CD4-positive, alpha-beta T cell (primary cell): ENCODE data around the gene ANKRD29. TPM values are rescaled to one million over a fixed set of nuclear protein-coding genes. Genes with fewer than 3 reads are reported as not detected.

Source experiments
- ATAC-seq: fragments of 200-7000 bp; cut with Tn5 transposase; one replicate; pipeline ENCODE4 v1.10.0; 2022; ENCODE audit warnings: mild to moderate bottlenecking; ENCODE audit not compliant: poor library complexity
- CTCF ChIA-PET: fragments of 350-600 bp; sonication (Branson Sonifier 250); formaldehyde crosslinking; loops from one replicate; lab custom pipeline; 2021; ENCODE audit warnings: antibody characterized with exemption, inconsistent platforms; lab: Charles Lee
- POLR2A ChIA-PET: fragments of 350-600 bp; sonication (Branson Sonifier 250); formaldehyde crosslinking; loops from one replicate; lab custom pipeline; 2021; ENCODE audit warnings: antibody characterized with exemption, inconsistent platforms; lab: Charles Lee
- DNase-seq, 14 experiments: peaks; one replicate each; pipeline ENCODE4 v3.0.0-alpha.2; 2013 to 2020; ENCODE audit warnings: mixed read lengths in 2 of 14
- H3K27ac ChIP-seq, 2 donors: one replicate each; pipeline versions ENCODE4 v1.5.1 to v1.7.0; 2013; ENCODE audit warnings: low read length in 2 of 2, low read depth in 1 of 2, mild to moderate bottlenecking in 1 of 2
- H3K27me3 ChIP-seq, 2 experiments: 1 replicate in 1 of 2; 2 replicates in 1 of 2; pipeline versions ENCODE4 v1.6.1 to v1.7.0; 2013; ENCODE audit warnings: low read length in 2 of 2, control low read depth in 1 of 2, mild to moderate bottlenecking in 1 of 2, moderate library complexity in 1 of 2; ENCODE audit not compliant: insufficient read depth in 2 of 2, control insufficient read depth in 1 of 2
- H3K36me3 ChIP-seq: one replicate; pipeline ENCODE4 v1.6.1; 2013; ENCODE audit warnings: low read length, control low read depth; ENCODE audit not compliant: insufficient read depth
- H3K4me1 ChIP-seq: one replicate; pipeline ENCODE4 v1.6.1; 2013; ENCODE audit warnings: low read length, control low read depth; ENCODE audit not compliant: insufficient read depth
- H3K4me3 ChIP-seq: one replicate; pipeline ENCODE4 v1.5.1; 2013; ENCODE audit warnings: mild to moderate bottlenecking, low read length, moderate library complexity
- H3K9me3 ChIP-seq, 2 experiments: 1 replicate in 1 of 2; 2 replicates in 1 of 2; pipeline versions ENCODE4 v1.6.1 to v1.7.0; 2013; ENCODE audit warnings: low read length in 2 of 2, mild to moderate bottlenecking in 2 of 2, control low read depth in 1 of 2, moderate library complexity in 1 of 2; ENCODE audit not compliant: control insufficient read depth in 1 of 2, insufficient read depth in 1 of 2
- H3K27ac Mint-ChIP-seq: one replicate; pipeline ENCODE4 v1.8.0; 2020; ENCODE audit warnings: mixed read lengths
- H3K27me3 Mint-ChIP-seq: one replicate; pipeline ENCODE4 v1.8.0; 2021; ENCODE audit warnings: mixed read lengths
- H3K36me3 Mint-ChIP-seq: one replicate; pipeline ENCODE4 v1.8.0; 2021; ENCODE audit warnings: low read depth, mixed read lengths
- H3K4me1 Mint-ChIP-seq: one replicate; pipeline ENCODE4 v1.8.0; 2021; ENCODE audit warnings: low read depth, mixed read lengths
- H3K4me3 Mint-ChIP-seq: one replicate; pipeline ENCODE4 v1.8.0; 2020; ENCODE audit warnings: mild to moderate bottlenecking, mixed read lengths
- H3K9me3 Mint-ChIP-seq: one replicate; pipeline ENCODE4 v1.8.0; 2020; ENCODE audit warnings: mixed read lengths
- CTCF ChIP-seq: fragments of 200-600 bp; IDR thresholded peaks from one replicate; pipeline ENCODE4 v1.8.0; 2022; ENCODE audit warnings: antibody characterized with exemption, mild to moderate bottlenecking
- intact Hi-C, 2 experiments: fragments of 100-400 bp; cut with DNase I in 1 of 2; cut with micrococcal nuclease in 1 of 2; formaldehyde crosslinking; loops; one replicate each; pipeline versions ENCODE4 v1.15.1 to v1.9.0; 2023 to 2025; cut with DNase I, micrococcal nuclease
- total RNA-seq, 174 experiments: library from RNA in 2 of 174; stranded (reverse) in 2 of 174; gene quantifications; one replicate each; pipeline ENCODE4 v1.2.3 and lab custom pipeline; 2021 to 2026

ANKRD29 gene
- total RNA-seq, 2 experiments from 2014 or later, result 0.28 to 0.58 TPM

DNA sequence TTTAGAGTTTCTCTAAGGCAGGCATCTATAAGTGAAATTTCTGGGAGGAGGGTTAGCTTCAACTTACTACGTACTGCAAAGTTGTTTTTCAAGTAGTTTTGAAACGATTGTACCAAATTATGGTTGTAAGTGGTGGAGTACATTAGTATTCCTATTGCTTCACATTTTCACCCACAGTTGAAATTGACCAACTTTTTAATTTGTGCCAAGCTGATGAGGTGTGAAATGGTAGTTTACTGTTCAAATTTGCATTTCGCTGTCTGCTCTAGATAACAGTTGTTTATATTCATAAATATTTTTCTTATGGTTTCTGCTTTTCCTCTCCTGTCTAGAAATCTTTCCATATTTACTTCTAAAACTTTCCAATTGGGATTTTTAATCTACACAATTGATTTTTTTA is 95.0 kb downstream of the ANKRD29 start:
- Histone ChIP-seq H3K4me3 (no peak overlapping the region), H3K4me1 (peaks cover 28% of the 10 kb centered on the region), H3K27me3 (no peaks in the 10 kb centered on the region), H3K27ac (no peak overlapping the region), H3K9me3 (no peaks in the 10 kb centered on the region), H3K36me3 (peaks cover 55% of the 10 kb centered on the region)
- POLR2A ChIA-PET, result no interaction called here
- no peak overlapping the region for H3K27ac Mint-ChIP-seq
- intact Hi-C loops, result no loop called here
- H3K9me3 Mint-ChIP-seq, result no peaks in the 10 kb centered on the region
- DNase-seq, result no peak
- H3K4me1 Mint-ChIP-seq, result peaks cover 12% of the 10 kb centered on the region
- peaks cover 82% of the 10 kb centered on the region for H3K36me3 Mint-ChIP-seq
- TF ChIP-seq CTCF, result no peak
- CTCF ChIA-PET, result no interaction called here
- no peak overlapping the region for H3K4me3 Mint-ChIP-seq
- no peaks in the 10 kb centered on the region for H3K27me3 Mint-ChIP-seq
- no peak for ATAC-seq

GRCh38 chr18:23565916-23566547 is 96.7 kb downstream of the ANKRD29 start:
- intact Hi-C loops, result no loop called here
- POLR2A ChIA-PET, result no interaction called here
- H3K36me3 Mint-ChIP-seq, result peaks cover 90% of the 10 kb centered on the region

DNA sequence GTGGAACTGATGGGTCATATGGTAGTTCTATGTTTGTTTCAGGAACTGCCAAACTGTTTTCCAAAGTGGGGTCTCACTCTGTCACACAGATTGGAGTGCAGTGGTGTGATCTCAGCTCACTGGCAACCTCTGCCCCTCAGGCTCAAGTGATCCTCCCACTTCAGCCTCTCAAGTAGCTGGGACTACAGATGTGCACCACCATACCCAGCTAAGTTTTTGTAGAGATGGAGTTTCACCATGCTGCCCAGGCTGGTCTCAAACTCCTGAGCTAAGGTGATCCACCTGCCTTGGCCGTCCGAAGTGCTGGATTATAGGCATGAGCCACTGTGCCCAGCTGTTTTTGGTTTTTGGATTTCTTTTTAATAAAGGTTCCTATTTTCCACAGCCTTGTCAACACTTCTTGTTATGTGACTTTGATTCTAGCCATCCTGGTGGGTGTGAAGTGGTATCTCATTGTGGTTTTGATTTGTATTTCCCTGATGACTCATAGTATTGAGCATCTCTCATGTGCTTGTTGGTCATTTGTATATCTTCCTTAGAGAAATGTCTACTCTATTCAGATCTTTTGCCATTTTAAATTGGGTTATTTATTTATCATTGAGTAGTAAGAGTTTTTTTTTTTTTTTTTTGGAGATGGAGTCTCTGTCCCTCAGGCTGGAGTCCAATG is 99.2 kb downstream of the ANKRD29 start:
- Mint-ChIP-seq H3K4me3 (no peak overlapping the region), H3K27ac (peak overlapping the region; percentile 44), H3K27me3 (no peaks in the 10 kb centered on the region), H3K36me3 (peaks cover 87% of the 10 kb centered on the region), H3K4me1 (peaks cover 5% of the 10 kb centered on the region), H3K9me3 (no peaks in the 10 kb centered on the region)
- H3K36me3 ChIP-seq, result peaks cover 65% of the 10 kb centered on the region
- DNase-seq (peak in 3 of 14 experiments; percentile 32 to 64 (median 51)), ATAC-seq (no peak)
- H3K4me3 ChIP-seq, result no peak overlapping the region
- CTCF ChIA-PET, result no interaction called here
- POLR2A ChIA-PET, result no interaction called here
- intact Hi-C loops, result no loop called here
- H3K4me1 ChIP-seq, result peaks cover 9% of the 10 kb centered on the region
- no peak for TF ChIP-seq CTCF
- H3K9me3 ChIP-seq, result no peaks in the 10 kb centered on the region
- H3K27me3 ChIP-seq, result no peaks in the 10 kb centered on the region
- no peak overlapping the region for H3K27ac ChIP-seq

More at GRCh38 chr18:23565916-23566547, 96.7 kb downstream of the ANKRD29 start:
- peaks cover 13% of the 10 kb centered on the region for H3K4me1 ChIP-seq
- Mint-ChIP-seq H3K9me3 (no peaks in the 10 kb centered on the region), H3K4me1 (peaks cover 5% of the 10 kb centered on the region), H3K27ac (no peak overlapping the region), H3K27me3 (no peaks in the 10 kb centered on the region), H3K4me3 (no peak overlapping the region)
- H3K27me3 ChIP-seq, result no peaks in the 10 kb centered on the region
- H3K27ac ChIP-seq, result no peak overlapping the region
- no peak for ATAC-seq
- no peak overlapping the region for H3K4me3 ChIP-seq
- H3K9me3 ChIP-seq, result no peaks in the 10 kb centered on the region
- H3K36me3 ChIP-seq, result peaks cover 58% of the 10 kb centered on the region
- CTCF ChIA-PET, result no interaction called here
- no peak for DNase-seq
- TF ChIP-seq CTCF, result no peak
